ENCODE results near the gene CCDC148. TPM values are rescaled to one million over a fixed set of nuclear protein-coding genes. Genes with fewer than 3 reads are reported as not detected.
"Not testable (repeated sequence)": the region's sequence is repeated elsewhere in the genome, so short reads cannot be mapped to it uniquely, and the experiment has no call there.

CCDC148 gene
- total RNA-seq, 1 donor from 2014 or later, result 9.3 TPM

GRCh38 chr2:158346032-158346431 lies 110.5 kb downstream of the CCDC148 start:
- H3K4me1 Mint-ChIP-seq, result peaks cover 3% of the 10 kb centered on the region
- H3K4me3 ChIP-seq, result no peak overlapping the region
- DNase-seq (ENCODE audit: low spot score), result no peak

GRCh38 chr2:158339513-158339912 lies 117.0 kb downstream of the CCDC148 start:
- TF ChIP-seq EZH2phosphoT487 (IDR thresholded peaks at IDR 0.05) (no peak), EZH2 (IDR thresholded peaks at IDR 0.05) (no peak), CTCF (IDR thresholded peaks at IDR 0.05) (no peak)
- no peaks in the 10 kb centered on the region for H3K36me3 ChIP-seq
- DNase-seq (ENCODE audit: low spot score), result no peak
- Mint-ChIP-seq H3K36me3 (no peaks in the 10 kb centered on the region), H3K27me3 (ENCODE audit: insufficient read depth, low read depth) (no peaks in the 10 kb centered on the region), H3K9me3 (peaks cover 3% of the 10 kb centered on the region), H3K27ac (no peak overlapping the region), H3K4me3 (no peak overlapping the region), H3K4me1 (no peaks in the 10 kb centered on the region)
- no peaks in the 10 kb centered on the region for H3K4me1 ChIP-seq
- no peaks in the 10 kb centered on the region for H3F3A ChIP-seq (ENCODE audit: low read depth)
- H3K27me3 ChIP-seq, result no peaks in the 10 kb centered on the region
- H3K9me3 ChIP-seq (ENCODE audit: low read depth), result no peaks in the 10 kb centered on the region
- no peaks in the 10 kb centered on the region for H4K20me1 ChIP-seq (ENCODE audit: low read depth)
- no peak overlapping the region for H3K4me2 ChIP-seq
- H2AFZ ChIP-seq (replicated peaks), result no peak overlapping the region
- H3K27ac ChIP-seq, result no peak overlapping the region
- H3K4me3 ChIP-seq, result no peak overlapping the region
- H3K9ac ChIP-seq, result no peak overlapping the region
- H3K79me2 ChIP-seq (ENCODE audit: low read depth), result no peaks in the 10 kb centered on the region

More at GRCh38 chr2:158346032-158346431, 110.5 kb downstream of the CCDC148 start:
- Histone ChIP-seq H4K20me1 (ENCODE audit: low read depth) (no peaks in the 10 kb centered on the region), H3K9me3 (ENCODE audit: low read depth) (no peaks in the 10 kb centered on the region), H3K27ac (no peak overlapping the region), H3K27me3 (no peaks in the 10 kb centered on the region), H3K4me1 (peaks cover 4% of the 10 kb centered on the region), H3K4me2 (no peak overlapping the region), H3K36me3 (no peaks in the 10 kb centered on the region), H3K9ac (no peak overlapping the region), H2AFZ (replicated peaks) (no peak overlapping the region), H3K79me2 (ENCODE audit: low read depth) (no peaks in the 10 kb centered on the region), H3F3A (ENCODE audit: low read depth) (no peaks in the 10 kb centered on the region)
- H3K27me3 Mint-ChIP-seq (ENCODE audit: insufficient read depth, low read depth), result no peaks in the 10 kb centered on the region
- H3K9me3 Mint-ChIP-seq, result peaks cover 4% of the 10 kb centered on the region
- H3K36me3 Mint-ChIP-seq, result no peaks in the 10 kb centered on the region
- H3K27ac Mint-ChIP-seq, result no peak overlapping the region
- H3K4me3 Mint-ChIP-seq, result no peak overlapping the region
- TF ChIP-seq EZH2 (IDR thresholded peaks at IDR 0.05), result no peak
- no peak for TF ChIP-seq EZH2phosphoT487 (IDR thresholded peaks at IDR 0.05)
- TF ChIP-seq CTCF (IDR thresholded peaks at IDR 0.05), result no peak

GRCh38 chr2:158337018-158337417 lies 119.5 kb downstream of the CCDC148 start:
- no peak overlapping the region for H3K9ac ChIP-seq
- no peak overlapping the region for H3K4me3 ChIP-seq
- peaks cover 16% of the 10 kb centered on the region for H3K9me3 Mint-ChIP-seq
- no peak overlapping the region for H3K27ac ChIP-seq
- no peaks in the 10 kb centered on the region for H3K36me3 ChIP-seq
- no peaks in the 10 kb centered on the region for H3F3A ChIP-seq (ENCODE audit: low read depth)
- no peaks in the 10 kb centered on the region for H3K36me3 Mint-ChIP-seq
- H3K4me2 ChIP-seq, result no peak overlapping the region
- H3K27me3 ChIP-seq, result no peaks in the 10 kb centered on the region
- no peaks in the 10 kb centered on the region for H3K79me2 ChIP-seq (ENCODE audit: low read depth)
- H3K4me3 Mint-ChIP-seq, result no peak overlapping the region
- DNase-seq (ENCODE audit: low spot score), result no peak
- H3K4me1 Mint-ChIP-seq, result no peaks in the 10 kb centered on the region
- H3K4me1 ChIP-seq, result no peaks in the 10 kb centered on the region
- H2AFZ ChIP-seq (replicated peaks), result no peak overlapping the region
- H3K27ac Mint-ChIP-seq, result no peak overlapping the region
- no peaks in the 10 kb centered on the region for H3K27me3 Mint-ChIP-seq (ENCODE audit: insufficient read depth, low read depth)
- H3K9me3 ChIP-seq (ENCODE audit: low read depth), result no peaks in the 10 kb centered on the region
- TF ChIP-seq EZH2 (IDR thresholded peaks at IDR 0.05), result no peak
- no peak for TF ChIP-seq EZH2phosphoT487 (IDR thresholded peaks at IDR 0.05)
- no peak for TF ChIP-seq CTCF (IDR thresholded peaks at IDR 0.05)
- no peaks in the 10 kb centered on the region for H4K20me1 ChIP-seq (ENCODE audit: low read depth)

GRCh38 chr2:158331799-158332198 lies 124.8 kb downstream of the CCDC148 start:
- not testable (repeated sequence) for DNase-seq (ENCODE audit: low spot score); H3F3A ChIP-seq (ENCODE audit: low read depth); H3K4me1 Mint-ChIP-seq; H3K4me2 ChIP-seq; H3K9ac ChIP-seq; H3K4me3 ChIP-seq; H3K9me3 ChIP-seq (ENCODE audit: low read depth); H3K36me3 ChIP-seq; H3K4me1 ChIP-seq; H3K27ac ChIP-seq; H3K27me3 ChIP-seq; H2AFZ ChIP-seq (replicated peaks); H3K36me3 Mint-ChIP-seq; H4K20me1 ChIP-seq (ENCODE audit: low read depth); H3K27me3 Mint-ChIP-seq (ENCODE audit: insufficient read depth, low read depth); H3K4me3 Mint-ChIP-seq; H3K27ac Mint-ChIP-seq; H3K79me2 ChIP-seq (ENCODE audit: low read depth)
- H3K9me3 Mint-ChIP-seq, result peaks cover 33% of the 10 kb centered on the region

All from neural progenitor cell (in vitro differentiated cells).